Activated T-helper 1 cell treated with Interleukin-2 at 50 U/mL for 16 hours (primary cell): ENCODE data around the gene ZNF778.

ENCODE experiments used
- DNase-seq: peaks from one replicate; pipeline ENCODE4 v3.0.0-alpha.2; 2020; ENCODE audit warnings: low read depth

The ZNF778 gene

DNA sequence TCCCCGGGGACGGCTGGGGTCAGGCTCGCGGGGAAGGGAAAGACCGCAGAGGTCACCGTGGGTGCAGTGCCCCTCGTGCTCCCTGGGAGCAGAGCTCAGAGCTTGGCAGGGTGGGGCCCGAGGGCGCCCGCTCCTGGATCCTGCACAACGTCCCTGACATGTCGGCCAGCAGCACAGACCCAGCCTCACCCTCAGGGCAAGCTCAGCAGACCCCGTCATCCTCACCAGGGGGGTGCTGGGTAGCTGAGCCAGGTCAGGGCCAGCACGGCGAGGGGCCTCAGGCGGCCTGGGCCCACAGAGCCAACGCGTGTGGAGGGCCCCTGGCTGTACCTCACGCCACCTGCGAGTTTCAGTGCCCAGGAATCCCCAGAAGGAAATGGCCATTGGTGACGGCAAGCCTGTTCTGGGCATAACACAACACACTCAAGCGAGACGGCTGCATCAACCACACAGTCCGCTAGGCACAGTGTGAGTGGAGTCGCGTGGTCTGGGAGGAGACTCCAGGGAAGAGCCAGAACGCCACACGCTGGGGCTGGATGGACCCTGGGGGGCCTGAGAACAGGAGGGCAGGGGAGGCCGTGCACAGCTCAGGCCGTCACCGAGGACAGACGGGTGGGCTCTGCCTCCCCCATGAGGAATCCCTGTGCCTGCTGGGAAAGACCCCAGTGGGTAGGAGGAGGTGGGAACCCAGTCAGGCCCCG is 60.3 kb downstream of the ZNF778 start:
- no peak for DNase-seq

DNA sequence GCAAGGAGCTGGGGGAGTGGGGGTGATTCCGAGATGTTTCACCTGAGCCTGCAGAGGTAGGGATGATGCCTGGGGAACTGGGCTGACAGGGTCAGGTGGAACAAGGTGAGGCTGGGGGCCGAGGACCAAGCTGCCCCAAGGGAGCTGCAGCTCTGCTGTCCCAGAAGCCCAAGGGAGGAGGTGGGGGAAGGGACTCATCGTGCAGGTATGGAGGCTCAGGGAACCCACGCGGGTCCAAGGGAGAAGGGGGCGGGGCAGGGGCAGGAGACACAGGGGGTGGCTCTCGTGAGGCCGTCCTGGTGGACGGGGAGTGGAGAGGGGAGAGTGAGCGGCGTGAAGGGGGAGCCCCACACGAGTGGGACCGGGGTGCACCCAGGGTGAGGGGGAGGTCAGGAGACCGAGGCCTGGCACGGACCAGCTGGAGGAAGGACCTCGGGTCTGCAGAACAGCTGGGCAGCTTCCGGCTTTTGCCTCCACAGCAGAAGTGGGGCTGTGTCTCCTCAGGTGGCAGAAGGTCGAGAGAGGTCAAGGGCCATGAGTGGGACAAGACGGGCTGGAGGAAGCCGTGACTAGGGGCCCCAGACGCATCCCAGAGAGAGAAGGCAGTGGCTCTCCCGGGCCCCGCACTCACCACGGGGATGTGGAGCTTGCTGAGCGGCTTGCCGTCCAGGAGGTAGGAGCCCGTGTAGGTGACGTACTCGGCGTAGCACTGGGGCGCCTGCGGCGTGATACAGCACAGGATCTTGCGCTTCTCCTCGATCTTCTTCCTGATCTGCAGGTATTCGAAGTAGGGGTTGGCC is 61.1 kb downstream of the ZNF778 start:
- DNase-seq, result no peak

DNA sequence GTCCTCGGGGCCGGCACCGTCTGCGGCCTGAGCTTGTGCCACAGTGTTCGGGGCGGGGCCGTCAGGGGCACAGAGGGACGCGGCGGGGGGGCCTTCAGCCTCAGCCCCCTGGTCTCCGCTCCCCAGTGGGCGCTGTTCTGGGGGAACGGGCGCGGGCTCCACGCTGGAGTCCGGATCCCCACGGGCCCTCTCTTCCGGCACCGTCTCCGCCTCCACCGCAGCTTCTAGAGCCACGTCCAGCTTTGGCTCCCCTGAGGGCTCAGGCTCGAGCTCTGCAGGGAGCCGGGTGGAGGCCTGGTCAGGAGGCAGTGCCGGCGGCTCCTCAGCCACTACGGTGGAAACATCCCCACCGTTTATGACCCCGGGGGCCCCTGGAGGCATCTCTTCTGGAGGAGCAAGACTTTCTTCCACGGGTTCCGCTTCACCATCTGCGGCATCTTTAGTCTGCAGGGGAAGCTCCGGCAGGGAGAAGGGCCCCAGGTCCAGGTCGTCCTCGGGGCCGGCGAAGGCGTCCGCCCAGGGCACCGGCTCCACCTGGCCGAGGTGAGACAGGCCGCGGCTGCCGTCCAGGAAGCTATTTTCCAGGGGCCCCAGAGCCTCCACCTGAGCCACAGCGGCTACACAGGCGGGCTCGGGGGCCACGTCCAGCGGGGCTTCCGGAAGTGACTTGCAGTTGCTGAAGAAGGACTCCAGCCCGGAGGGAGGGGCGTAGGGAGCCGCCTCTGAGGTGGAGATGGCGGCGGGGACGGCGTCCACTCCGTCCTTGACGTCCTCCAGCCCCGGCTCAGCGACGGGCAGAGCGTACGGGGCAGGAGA is 62.4 kb downstream of the ZNF778 start:
- no peak for DNase-seq

DNA sequence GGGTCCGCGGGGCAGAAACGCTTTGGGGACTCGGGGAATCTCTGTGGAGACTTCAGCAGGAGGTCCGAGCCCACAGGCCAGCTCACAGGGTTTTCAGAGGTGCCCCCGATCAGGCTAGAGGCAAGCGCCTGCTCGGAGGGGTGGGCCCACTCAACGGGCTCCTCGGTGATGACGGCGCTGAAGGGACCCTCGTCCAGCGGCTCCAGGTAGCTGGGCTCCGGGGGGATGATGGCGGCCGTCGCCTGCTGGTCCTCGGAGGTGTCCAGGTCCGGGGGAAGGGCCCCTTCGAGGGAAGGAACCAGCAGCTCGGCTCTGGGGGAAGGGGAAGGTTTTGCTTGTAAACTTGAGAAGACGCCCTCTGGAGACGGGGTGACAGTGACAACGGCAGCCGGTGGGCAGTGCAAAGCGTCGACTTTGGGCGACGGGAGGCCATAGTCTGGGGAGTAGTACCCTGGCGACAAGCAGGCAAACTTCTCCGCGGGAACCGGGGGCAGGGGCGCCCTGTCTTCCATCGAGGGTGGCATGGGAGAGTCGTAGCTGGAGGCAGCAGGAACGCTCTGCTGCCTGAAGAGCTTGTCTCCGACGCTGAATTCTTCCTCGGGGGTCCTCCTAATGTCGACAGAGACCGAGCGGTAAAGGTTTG is 63.2 kb downstream of the ZNF778 start:
- no peak for DNase-seq

DNA sequence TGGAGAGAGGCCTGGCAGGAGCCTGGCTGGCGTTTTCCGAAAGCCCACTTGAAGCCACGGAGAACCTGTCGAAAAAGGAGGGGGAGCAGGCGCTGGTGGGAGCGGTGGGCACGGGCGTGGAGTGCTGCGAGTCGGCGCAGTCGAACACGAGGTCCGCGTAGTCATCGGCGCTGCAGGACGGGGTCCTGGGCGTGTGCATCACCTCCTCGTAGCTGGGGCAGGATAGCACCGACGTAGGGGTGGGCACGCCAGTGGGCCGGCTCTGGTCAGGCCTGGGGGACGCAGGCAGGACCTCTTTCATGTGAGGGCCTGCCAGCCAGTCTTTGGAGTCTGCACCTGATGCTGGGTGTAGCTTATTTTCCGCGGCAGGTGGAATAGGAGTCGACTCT is 63.7 kb downstream of the ZNF778 start:
- DNase-seq, result no peak

DNA sequence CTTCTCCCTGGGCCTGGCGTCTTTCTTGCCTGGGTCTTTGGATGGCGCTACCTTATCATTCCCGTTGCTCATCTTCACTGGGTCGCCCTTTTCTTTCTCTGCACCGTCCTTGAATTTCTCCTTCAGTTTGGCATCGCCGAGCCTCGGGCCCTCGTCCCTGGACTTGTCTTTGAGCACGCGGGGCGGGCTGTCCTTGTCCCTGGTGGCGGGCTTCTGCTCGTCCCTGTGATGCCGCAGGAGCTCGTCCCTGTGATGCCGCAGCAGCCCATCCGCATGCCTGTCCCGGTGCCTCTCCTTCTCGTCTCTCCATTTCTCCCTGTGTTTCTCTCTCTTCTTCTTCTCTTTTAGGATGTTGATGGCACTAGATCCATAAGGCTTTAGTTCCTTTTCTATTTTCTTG is 64.3 kb downstream of the ZNF778 start:
- no peak for DNase-seq

DNA sequence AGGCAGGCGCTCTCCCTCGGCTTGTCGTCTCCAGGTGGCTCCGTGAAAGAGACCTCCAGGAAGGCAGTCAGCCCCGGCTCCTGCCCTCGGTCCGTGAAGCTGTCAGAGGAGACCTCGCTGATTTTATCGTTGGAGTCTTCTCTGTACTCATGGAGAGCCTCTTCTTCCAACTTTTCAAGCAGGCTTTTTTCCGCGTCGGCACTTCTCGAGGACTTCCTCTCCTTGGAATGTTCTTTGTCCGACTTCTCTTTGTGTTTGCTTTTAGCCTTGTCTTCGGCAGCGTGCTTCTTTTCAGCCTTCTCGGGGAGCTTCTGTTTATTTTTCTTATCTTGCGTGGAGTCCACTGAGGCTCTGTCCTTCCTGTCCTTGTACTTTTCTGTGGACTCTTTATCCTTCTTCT is 65.0 kb downstream of the ZNF778 start:
- no peak for DNase-seq

DNA sequence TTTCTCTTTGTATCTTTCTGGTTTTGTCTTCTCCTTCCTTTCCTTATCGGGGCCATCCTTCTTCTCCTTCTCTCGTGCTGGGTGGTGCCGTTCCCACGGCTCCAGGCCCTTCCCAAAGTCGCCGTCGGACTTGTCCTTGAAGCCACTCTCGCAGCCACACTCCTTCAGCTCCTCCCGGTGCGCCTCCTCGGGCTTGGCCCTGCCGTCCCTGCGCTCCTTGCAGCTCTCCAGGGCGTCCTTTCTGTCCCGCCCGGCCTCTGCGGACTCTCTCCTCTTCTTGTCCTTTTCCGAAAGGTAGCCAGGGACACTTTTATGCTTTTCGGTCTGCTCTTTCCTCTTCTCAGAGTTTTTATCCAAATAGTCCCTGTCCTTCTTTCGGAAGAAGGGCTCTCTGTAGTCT is 65.9 kb downstream of the ZNF778 start:
- no peak for DNase-seq

DNA sequence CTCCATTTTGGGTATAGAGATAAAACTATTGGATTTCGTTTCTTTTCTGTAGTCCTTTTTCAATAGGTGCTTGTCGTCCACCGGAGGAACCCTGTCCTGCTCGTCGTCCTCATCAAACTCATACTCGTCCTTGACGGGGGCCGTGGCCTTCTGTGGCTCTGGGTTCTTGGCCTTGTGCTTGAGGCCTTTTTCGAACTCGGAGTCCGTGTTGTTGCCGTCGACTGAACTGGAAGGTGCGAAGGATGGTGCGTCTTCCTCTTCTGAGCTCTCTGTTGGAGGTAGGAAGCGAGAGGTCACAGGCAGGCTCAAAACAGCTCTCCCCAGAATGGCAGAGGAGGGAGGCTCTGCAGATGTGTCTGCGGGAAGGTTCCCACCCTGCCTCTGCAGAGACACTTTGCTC is 67.9 kb downstream of the ZNF778 start:
- no peak for DNase-seq

DNA sequence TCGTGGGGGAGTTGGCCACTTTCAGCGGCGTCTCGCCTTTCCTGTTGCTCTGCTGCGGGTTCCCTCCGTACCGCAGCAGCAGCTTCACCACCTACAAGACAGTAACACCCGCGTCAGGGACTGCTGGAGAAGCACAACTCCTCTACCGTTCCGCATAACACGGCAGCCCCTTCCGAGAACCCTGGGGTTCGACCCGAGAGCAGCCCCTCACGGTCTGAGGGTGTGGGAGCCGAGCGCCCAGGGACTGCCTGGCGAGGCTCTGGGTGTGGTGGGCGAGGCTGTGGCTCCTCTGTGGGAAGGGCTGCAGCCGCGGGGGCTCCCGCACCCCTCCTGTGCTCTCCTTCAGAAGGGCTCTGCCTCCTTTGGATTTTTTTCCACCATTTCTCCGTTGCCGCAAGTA is 68.6 kb downstream of the ZNF778 start:
- no peak for DNase-seq
